Stimulated activated CD8-positive, alpha-beta memory T cell treated with anti-CD3 and anti-CD28 coated beads, Interleukin-2, amount 100 ng/mL, for 48 hours (primary cell): ENCODE data around the gene TRAM2.
A peak's percentile ranks its signal among the peaks of the same experiment; 100 is the strongest.

ENCODE experiments used
- DNase-seq, 2 donors: peaks; one replicate each; pipeline ENCODE4 v3.0.0-alpha.2; 2020; ENCODE audit warnings: low read depth in 2 of 2

TRAM2 gene

GRCh38 chr6:52546678-52547077 is 30.2 kb downstream of the TRAM2 start:
- DNase-seq = no peak

GRCh38 chr6:52546192-52546591 is 30.7 kb downstream of the TRAM2 start:
- DNase-seq = no peak

- DNase-seq = no peak
Measured at GRCh38 chr6:52545406-52546119, 31.3 kb downstream of the TRAM2 start.

GRCh38 chr6:52544602-52545405 is 32.1 kb downstream of the TRAM2 start:
- no peak for DNase-seq

GRCh38 chr6:52543729-52544601 is 32.9 kb downstream of the TRAM2 start:
- DNase-seq = no peak

GRCh38 chr6:52543262-52543661 is 33.6 kb downstream of the TRAM2 start:
- no peak for DNase-seq

- DNase-seq = no peak
Measured at GRCh38 chr6:52541135-52541534, 35.7 kb downstream of the TRAM2 start.

- DNase-seq = no peak
Measured at GRCh38 chr6:52540286-52540902, 36.5 kb downstream of the TRAM2 start.

- no peak for DNase-seq
Measured at GRCh38 chr6:52539607-52540006, 37.3 kb downstream of the TRAM2 start.

- no peak for DNase-seq
Measured at GRCh38 chr6:52538901-52539354, 37.9 kb downstream of the TRAM2 start.

- no peak for DNase-seq
Measured at GRCh38 chr6:52538252-52538900, 38.5 kb downstream of the TRAM2 start.

GRCh38 chr6:52537001-52537753 is 39.7 kb downstream of the TRAM2 start:
- DNase-seq = no peak

- no peak for DNase-seq
Measured at GRCh38 chr6:52536424-52536916, 40.4 kb downstream of the TRAM2 start.

- no peak for DNase-seq
Measured at GRCh38 chr6:52535711-52536423, 41.0 kb downstream of the TRAM2 start.

GRCh38 chr6:52534966-52535390 is 41.9 kb downstream of the TRAM2 start:
- DNase-seq = peak; percentile 14 to 30

- no peak for DNase-seq
Measured at GRCh38 chr6:52534363-52534762, 42.5 kb downstream of the TRAM2 start.

GRCh38 chr6:52533491-52533890 is 43.4 kb downstream of the TRAM2 start:
- DNase-seq = no peak

- DNase-seq = no peak
Measured at GRCh38 chr6:52532457-52532856, 44.4 kb downstream of the TRAM2 start.

GRCh38 chr6:52531834-52532233 is 45.0 kb downstream of the TRAM2 start:
- DNase-seq = no peak

GRCh38 chr6:52531396-52531795 is 45.5 kb downstream of the TRAM2 start:
- DNase-seq = no peak
